Subcutaneous adipose tissue (tissue), 4 donors: Measurements from ENCODE around the gene MYZAP. TPM values are rescaled to one million over a fixed set of nuclear protein-coding genes. Genes with fewer than 3 reads are reported as not detected.

ENCODE experiments used
- CTCF ChIP-seq: fragments of 450-650 bp; IDR thresholded peaks from one replicate; pipeline ENCODE4 v1.5.1; 2016; ENCODE audit warnings: low read depth, mild to moderate bottlenecking, control low read depth, antibody characterized with exemption, moderate library complexity
- total RNA-seq, 4 donors: library from RNA; depleted of rRNA; stranded (reverse); fragments of >200 nt; gene quantifications; one replicate each; pipeline ENCODE4 v1.1.0, GENCODE V29; 2016

The MYZAP gene
- total RNA-seq, 4 donors from 2014 or later, result 22.5 to 31.8 (median 28.3) TPM

- no peak for TF ChIP-seq CTCF
These were observed 47.6 kb downstream of the MYZAP start for GRCh38 chr15:57639306-57639705.

- no peak for TF ChIP-seq CTCF
These were observed 49.4 kb downstream of the MYZAP start for GRCh38 chr15:57640930-57641682.

- TF ChIP-seq CTCF, result no peak
These were observed 52.1 kb downstream of the MYZAP start for GRCh38 chr15:57643826-57644225.

DNA sequence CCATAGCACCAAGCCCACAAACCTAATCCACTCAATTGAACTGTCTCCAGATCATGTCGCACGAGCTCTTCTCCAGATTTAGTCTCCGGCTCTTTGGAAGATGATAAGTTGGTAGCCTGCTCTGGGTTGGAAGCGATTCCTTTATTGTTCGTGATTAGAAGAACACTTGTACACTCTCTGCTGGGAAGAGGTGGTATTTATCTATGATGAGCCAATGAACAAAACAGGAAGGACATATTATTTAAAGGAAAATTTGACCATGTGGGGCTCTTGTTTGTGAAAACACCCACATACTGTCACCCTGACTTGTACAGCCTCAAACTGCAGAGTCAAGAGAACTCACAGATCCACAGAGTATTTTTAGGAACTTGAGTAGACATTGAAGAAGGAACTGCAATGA is 54.4 kb downstream of the MYZAP start:
- TF ChIP-seq CTCF, result no peak

DNA sequence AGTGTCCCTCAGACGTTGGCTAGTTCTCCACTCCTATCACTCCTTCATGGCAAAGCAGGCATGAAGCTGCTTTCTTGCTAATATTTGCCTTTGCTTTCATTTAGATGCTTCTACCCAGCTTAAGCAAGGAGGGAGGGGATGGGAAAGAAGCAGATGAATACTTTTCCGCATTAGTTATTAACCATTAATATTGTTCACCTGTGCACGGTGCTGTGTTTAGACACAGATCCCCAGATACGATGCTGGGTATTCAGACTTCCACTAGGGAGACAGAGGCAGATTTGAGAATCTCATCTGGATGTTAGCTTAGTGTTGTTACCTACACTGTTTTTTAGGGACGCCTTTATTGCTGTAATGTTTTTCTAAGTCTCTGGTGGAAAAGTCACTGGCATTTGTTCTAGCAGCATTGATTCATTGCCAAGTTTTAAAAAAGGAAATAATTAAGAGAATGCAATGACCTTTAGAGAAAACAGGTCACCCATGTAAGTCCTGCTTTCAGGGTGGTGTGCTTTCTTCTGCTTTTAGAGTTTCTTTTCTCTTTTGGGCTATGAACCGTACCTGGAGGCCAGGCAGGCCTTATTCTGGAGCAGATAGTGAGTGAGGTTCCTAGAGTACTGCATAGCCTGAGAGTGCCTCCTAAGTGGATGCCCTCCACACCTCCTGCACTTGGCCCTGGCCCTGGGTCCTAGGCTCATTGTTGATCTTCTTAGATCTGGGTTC is 55.5 kb downstream of the MYZAP start:
- no peak for TF ChIP-seq CTCF

- no peak for TF ChIP-seq CTCF
These were observed 56.1 kb downstream of the MYZAP start for GRCh38 chr15:57647791-57648130.

GRCh38 chr15:57649138-57649537 is 57.4 kb downstream of the MYZAP start:
- no peak for TF ChIP-seq CTCF
